HG03025 (cell line): ENCODE measurements around the gene REC8.
"Not testable (repeated sequence)": the region's sequence is repeated elsewhere in the genome, so short reads cannot be mapped to it uniquely, and the experiment has no call there.

ENCODE experiments used
- ATAC-seq: cut with Tn5 transposase; IDR thresholded peaks from one replicate; pipeline ENCODE4 v1.9.1; 2021; ENCODE audit warnings: mild to moderate bottlenecking, moderate library complexity; ENCODE audit not compliant: unreplicated experiment, low FRiP score

Gene REC8

GRCh38 chr14:24198814-24199524, 27.1 kb downstream of the REC8 start:
- ATAC-seq, result no peak

- not testable (repeated sequence) for ATAC-seq
Observed at GRCh38 chr14:24202538-24202937, 30.7 kb downstream of the REC8 start.

- ATAC-seq, result not testable (repeated sequence)
Observed at GRCh38 chr14:24203249-24203886, 31.5 kb downstream of the REC8 start.

- no peak for ATAC-seq
Observed at GRCh38 chr14:24204163-24205146, 32.6 kb downstream of the REC8 start.

GRCh38 chr14:24206260-24207103, 34.6 kb downstream of the REC8 start:
- no peak for ATAC-seq

- ATAC-seq, result no peak
Observed at GRCh38 chr14:24207104-24207551, 35.2 kb downstream of the REC8 start.

GRCh38 chr14:24207625-24208024, 35.7 kb downstream of the REC8 start:
- ATAC-seq, result no peak

- ATAC-seq, result no peak
Observed at GRCh38 chr14:24211311-24211710, 39.4 kb downstream of the REC8 start.

GRCh38 chr14:24212924-24213865, 41.3 kb downstream of the REC8 start, which contains the start of gene CHMP4A:
Gene CHMP4A, minus strand, starts transcription at chr14:24213488. Its CDS starts 49 bp downstream, at chr14:24213439.
- peak; percentile 78 for ATAC-seq

- no peak for ATAC-seq
Observed at GRCh38 chr14:24213866-24214662, 42.2 kb downstream of the REC8 start.

GRCh38 chr14:24215495-24216344, 43.8 kb downstream of the REC8 start, which contains the start of gene MDP1:
Gene MDP1, minus strand, starts transcription at chr14:24216066. Its CDS starts 111 bp downstream, at chr14:24215955.
- ATAC-seq, result peak; percentile 52

GRCh38 chr14:24216345-24216699, 44.4 kb downstream of the REC8 start:
- ATAC-seq, result no peak

GRCh38 chr14:24216876-24217275, 45.0 kb downstream of the REC8 start:
- not testable (repeated sequence) for ATAC-seq

- no peak for ATAC-seq
Observed at GRCh38 chr14:24219080-24219479, 47.2 kb downstream of the REC8 start.

- no peak for ATAC-seq
Observed at GRCh38 chr14:24219521-24219920, 47.6 kb downstream of the REC8 start.

GRCh38 chr14:24222987-24223386, 51.1 kb downstream of the REC8 start:
- ATAC-seq, result not testable (repeated sequence)

- ATAC-seq, result no peak
Observed at GRCh38 chr14:24224618-24225071, 52.8 kb downstream of the REC8 start.
